Karpas-422 (cell line): Measurements from ENCODE around the gene CTSW. TPM values are rescaled to one million over a fixed set of nuclear protein-coding genes. Genes with fewer than 3 reads are reported as not detected.

Experiments used
- DNase-seq: peaks from one replicate; pipeline ENCODE4 v3.0.0-alpha.2; 2015
- H2AFZ ChIP-seq: fragments of 200-600 bp; sonication (generic); 2 replicates; pipeline ENCODE4 v1.6.1; 2014; ENCODE audit warnings: antibody characterized with exemption, low read length, mixed read lengths
- H3K27ac ChIP-seq: fragments of 200-600 bp; sonication (generic); 2 replicates; pipeline ENCODE4 v1.5.1; 2014; ENCODE audit warnings: mild to moderate bottlenecking, low read length, moderate library complexity
- H3K27me3 ChIP-seq: fragments of 200-600 bp; sonication (generic); 2 replicates; pipeline ENCODE4 v1.6.1; 2014; ENCODE audit warnings: low read length, mixed read lengths
- H3K36me3 ChIP-seq: fragments of 200-600 bp; sonication (generic); 2 replicates; pipeline ENCODE4 v1.6.1; 2014; ENCODE audit warnings: low read length, mixed read lengths; ENCODE audit not compliant: insufficient read depth
- H3K4me1 ChIP-seq: fragments of 200-600 bp; sonication (generic); 2 replicates; pipeline ENCODE4 v1.6.1; 2014; ENCODE audit warnings: mild to moderate bottlenecking, low read length, mixed read lengths
- H3K4me2 ChIP-seq: fragments of 200-600 bp; sonication (generic); 2 replicates; pipeline ENCODE4 v1.6.1; 2014; ENCODE audit warnings: low read length, low read depth, mild to moderate bottlenecking; ENCODE audit not compliant: poor library complexity, severe bottlenecking
- H3K4me3 ChIP-seq: fragments of 200-600 bp; sonication (generic); 2 replicates; pipeline ENCODE4 v1.5.1; 2014; ENCODE audit warnings: mild to moderate bottlenecking, antibody characterized with exemption, low read length, mixed read lengths
- H3K79me2 ChIP-seq: fragments of 200-600 bp; sonication (generic); 2 replicates; pipeline ENCODE4 v1.6.1; 2014; ENCODE audit warnings: mild to moderate bottlenecking, low read length, mixed read lengths
- H3K9ac ChIP-seq: fragments of 200-600 bp; sonication (generic); 2 replicates; pipeline ENCODE4 v1.6.0; 2014; ENCODE audit warnings: low read length
- H3K9me2 ChIP-seq: fragments of 200-600 bp; sonication (generic), shearing (Covaris generic); replicated peaks from 2 replicates; pipeline ENCODE4 v1.6.0; 2014; ENCODE audit warnings: mild to moderate bottlenecking, low read length, moderate library complexity; ENCODE audit not compliant: insufficient read depth
- H3K9me3 ChIP-seq: fragments of 300-700, 200-600 bp; sonication (generic); 2 replicates; pipeline ENCODE4 v1.6.1; 2014; ENCODE audit warnings: low read length, mixed read lengths
- H4K20me1 ChIP-seq: fragments of 200-600 bp; sonication (generic); 2 replicates; pipeline ENCODE4 v1.6.1; 2014; ENCODE audit warnings: mild to moderate bottlenecking, antibody characterized with exemption, low read length, low read depth; ENCODE audit not compliant: insufficient read depth
- total RNA-seq: library from RNA; depleted of rRNA; stranded (reverse); fragments of >200 nt; shearing (Covaris generic); gene quantifications from 2 replicates; pipeline ENCODE4 v1.2.3, GENCODE V29; 2014; ENCODE audit warnings: low replicate concordance

Gene CTSW
- total RNA-seq, 1 experiment from 2014 or later = not detected

- H3K9me2 ChIP-seq = no peaks in the 10 kb centered on the region
- no peaks in the 10 kb centered on the region for H3K9me3 ChIP-seq
- H3K79me2 ChIP-seq = peaks cover 40% of the 10 kb centered on the region
- peaks cover 34% of the 10 kb centered on the region for H3K4me1 ChIP-seq
- H3K9ac ChIP-seq = peak overlapping the region; percentile 81
- H3K4me3 ChIP-seq = peak overlapping the region; percentile 75
- peak overlapping the region; percentile 88 for H3K4me2 ChIP-seq
- H2AFZ ChIP-seq = no peak overlapping the region
- DNase-seq = no peak
- H3K27ac ChIP-seq = peak overlapping the region; percentile 92
- H3K27me3 ChIP-seq = no peaks in the 10 kb centered on the region
- peaks cover 47% of the 10 kb centered on the region for H3K36me3 ChIP-seq
- peaks cover 38% of the 10 kb centered on the region for H4K20me1 ChIP-seq
These were observed 21.0 kb upstream of the CTSW start for GRCh38 chr11:65858681-65859087.

GRCh38 chr11:65859095-65859811, 20.4 kb upstream of the CTSW start:
- H3K9me2 ChIP-seq = no peaks in the 10 kb centered on the region
- H3K36me3 ChIP-seq = peaks cover 45% of the 10 kb centered on the region
- no peaks in the 10 kb centered on the region for H3K27me3 ChIP-seq
- H2AFZ ChIP-seq = no peak overlapping the region
- peak; percentile 100 for DNase-seq
- peaks cover 33% of the 10 kb centered on the region for H4K20me1 ChIP-seq
- peaks cover 34% of the 10 kb centered on the region for H3K4me1 ChIP-seq
- no peaks in the 10 kb centered on the region for H3K9me3 ChIP-seq
- peaks cover 40% of the 10 kb centered on the region for H3K79me2 ChIP-seq
- peak overlapping the region; percentile 87 for H3K9ac ChIP-seq
- H3K27ac ChIP-seq = peak overlapping the region; percentile 92
- peak overlapping the region; percentile 91 for H3K4me3 ChIP-seq
- peak overlapping the region; percentile 88 for H3K4me2 ChIP-seq

GRCh38 chr11:65859812-65860277, 19.8 kb upstream of the CTSW start:
- Histone ChIP-seq H3K27ac (peak overlapping the region; percentile 90), H3K9ac (peak overlapping the region; percentile 87), H4K20me1 (peaks cover 27% of the 10 kb centered on the region), H3K79me2 (peaks cover 40% of the 10 kb centered on the region), H3K27me3 (no peaks in the 10 kb centered on the region), H3K4me1 (peaks cover 34% of the 10 kb centered on the region), H3K9me3 (no peaks in the 10 kb centered on the region), H3K4me3 (peak overlapping the region; percentile 91), H3K4me2 (peak overlapping the region; percentile 88), H3K9me2 (no peaks in the 10 kb centered on the region), H2AFZ (no peak overlapping the region), H3K36me3 (peaks cover 40% of the 10 kb centered on the region)
- DNase-seq = no peak

DNA sequence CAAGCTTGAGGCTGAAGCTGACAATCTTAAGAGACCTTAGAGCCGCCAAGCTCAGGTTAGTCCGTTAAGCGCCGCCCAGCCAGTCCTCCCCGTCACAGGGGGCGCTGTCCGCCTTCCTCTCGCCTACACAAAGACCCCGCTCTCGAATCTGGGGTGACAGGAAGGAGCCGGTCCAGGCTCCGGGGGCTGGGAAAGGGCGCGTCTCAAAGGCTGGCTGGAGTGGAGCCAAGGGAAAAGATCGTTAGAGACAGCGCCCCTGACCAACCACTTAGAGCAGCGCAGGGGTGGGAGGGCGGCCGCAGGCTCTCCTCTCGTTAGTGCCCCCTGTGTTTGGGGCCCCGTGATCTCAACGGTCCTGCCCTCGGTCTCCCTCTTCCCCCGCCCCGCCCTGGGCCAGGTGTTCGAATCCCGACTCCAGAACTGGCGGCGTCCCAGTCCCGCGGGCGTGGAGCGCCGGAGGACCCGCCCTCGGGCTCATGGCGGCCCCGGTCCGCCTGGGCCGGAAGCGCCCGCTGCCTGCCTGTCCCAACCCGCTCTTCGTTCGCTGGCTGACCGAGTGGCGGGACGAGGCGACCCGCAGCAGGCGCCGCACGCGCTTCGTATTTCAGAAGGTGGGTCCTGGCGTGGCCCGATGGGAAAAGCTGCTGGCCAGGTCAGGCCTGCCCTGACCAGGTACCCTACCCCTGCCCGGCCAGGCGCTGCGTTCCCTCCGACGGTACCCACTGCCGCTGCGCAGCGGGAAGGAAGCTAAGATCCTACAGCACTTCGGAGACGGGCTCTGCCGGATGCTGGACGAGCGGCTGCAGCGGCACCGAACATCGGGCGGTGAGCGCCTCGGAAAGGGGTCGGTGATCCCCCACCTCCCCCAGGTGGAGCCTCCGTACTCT, 19.1 kb upstream of the CTSW start, which contains the start of gene MUS81:
Gene MUS81 (plus strand): TSS at position 156 of the 887 bp plus-strand sequence. CDS start 321 bp downstream, at position 477.
- DNase-seq = peak; percentile 99
- H3K9me3 ChIP-seq = no peaks in the 10 kb centered on the region
- peaks cover 34% of the 10 kb centered on the region for H3K4me1 ChIP-seq
- peaks cover 33% of the 10 kb centered on the region for H3K36me3 ChIP-seq
- H3K4me3 ChIP-seq = peak within 1 kb of the TSS; percentile 91
- H4K20me1 ChIP-seq = peaks cover 21% of the 10 kb centered on the region
- 0 out of 2 replicates have a peak within 1 kb of the TSS, but pooled peaks have one; percentile 29 for H2AFZ ChIP-seq
- no peaks in the 10 kb centered on the region for H3K27me3 ChIP-seq
- H3K79me2 ChIP-seq = peaks cover 38% of the 10 kb centered on the region
- no peaks in the 10 kb centered on the region for H3K9me2 ChIP-seq
- H3K27ac ChIP-seq = peak within 1 kb of the TSS; percentile 92
- H3K4me2 ChIP-seq = peak within 1 kb of the TSS; percentile 88
- peak within 1 kb of the TSS; percentile 87 for H3K9ac ChIP-seq

GRCh38 chr11:65861165-65861505, 18.5 kb upstream of the CTSW start:
- peak overlapping the region; percentile 87 for H3K9ac ChIP-seq
- H3K79me2 ChIP-seq = peaks cover 32% of the 10 kb centered on the region
- no peaks in the 10 kb centered on the region for H3K9me2 ChIP-seq
- peaks cover 27% of the 10 kb centered on the region for H3K36me3 ChIP-seq
- H3K4me2 ChIP-seq = peak overlapping the region; percentile 88
- H3K9me3 ChIP-seq = no peaks in the 10 kb centered on the region
- H3K4me1 ChIP-seq = peaks cover 32% of the 10 kb centered on the region
- H3K27ac ChIP-seq = peak overlapping the region; percentile 90
- no peak for DNase-seq
- peaks cover 14% of the 10 kb centered on the region for H4K20me1 ChIP-seq
- peak overlapping the region; percentile 91 for H3K4me3 ChIP-seq
- 0 out of 2 replicates have a peak overlapping the region, but pooled peaks have one; percentile 29 for H2AFZ ChIP-seq
- H3K27me3 ChIP-seq = no peaks in the 10 kb centered on the region

DNA sequence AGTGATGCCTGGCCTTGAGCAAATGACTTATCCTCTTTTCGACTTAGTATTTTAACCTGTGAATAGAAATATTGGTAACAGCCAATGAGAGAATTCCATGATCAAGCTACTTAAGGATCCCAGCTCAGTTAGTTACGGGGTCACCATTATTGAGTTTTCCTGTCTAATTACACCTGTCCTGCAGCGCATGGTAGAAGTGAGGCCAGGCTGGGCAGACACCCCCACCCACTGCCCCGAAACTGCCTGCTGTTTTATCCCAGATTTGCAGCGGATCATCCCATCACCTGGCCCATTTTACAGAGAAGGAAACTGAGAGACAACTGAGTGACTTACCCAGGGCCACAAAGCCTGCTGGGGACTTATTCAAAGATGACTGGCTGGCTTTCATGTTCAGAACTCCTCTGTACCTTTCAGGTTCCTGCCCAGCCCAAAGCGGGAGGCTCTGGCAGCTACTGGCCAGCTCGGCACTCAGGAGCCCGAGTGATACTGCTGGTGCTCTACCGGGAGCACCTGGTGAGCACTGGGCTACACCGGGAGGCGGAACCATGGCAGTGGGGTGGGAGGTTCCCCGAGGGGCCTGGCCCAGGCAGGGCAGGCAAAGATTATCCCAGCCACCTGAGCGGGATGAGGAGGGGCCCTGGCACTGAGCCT, 18.0 kb upstream of the CTSW start:
- H3K4me3 ChIP-seq = peak overlapping the region; percentile 91
- peak overlapping the region; percentile 88 for H3K4me2 ChIP-seq
- peak overlapping the region; percentile 90; the same call in 1 of the 2 replicates for H3K27ac ChIP-seq
- H4K20me1 ChIP-seq = peaks cover 9% of the 10 kb centered on the region
- H3K9me3 ChIP-seq = no peaks in the 10 kb centered on the region
- H3K79me2 ChIP-seq = peaks cover 27% of the 10 kb centered on the region
- no peaks in the 10 kb centered on the region for H3K27me3 ChIP-seq
- peak overlapping the region; percentile 87 for H3K9ac ChIP-seq
- H2AFZ ChIP-seq = no peak overlapping the region
- H3K36me3 ChIP-seq = peaks cover 22% of the 10 kb centered on the region
- no peak for DNase-seq
- no peaks in the 10 kb centered on the region for H3K9me2 ChIP-seq
- H3K4me1 ChIP-seq = peaks cover 27% of the 10 kb centered on the region

DNA sequence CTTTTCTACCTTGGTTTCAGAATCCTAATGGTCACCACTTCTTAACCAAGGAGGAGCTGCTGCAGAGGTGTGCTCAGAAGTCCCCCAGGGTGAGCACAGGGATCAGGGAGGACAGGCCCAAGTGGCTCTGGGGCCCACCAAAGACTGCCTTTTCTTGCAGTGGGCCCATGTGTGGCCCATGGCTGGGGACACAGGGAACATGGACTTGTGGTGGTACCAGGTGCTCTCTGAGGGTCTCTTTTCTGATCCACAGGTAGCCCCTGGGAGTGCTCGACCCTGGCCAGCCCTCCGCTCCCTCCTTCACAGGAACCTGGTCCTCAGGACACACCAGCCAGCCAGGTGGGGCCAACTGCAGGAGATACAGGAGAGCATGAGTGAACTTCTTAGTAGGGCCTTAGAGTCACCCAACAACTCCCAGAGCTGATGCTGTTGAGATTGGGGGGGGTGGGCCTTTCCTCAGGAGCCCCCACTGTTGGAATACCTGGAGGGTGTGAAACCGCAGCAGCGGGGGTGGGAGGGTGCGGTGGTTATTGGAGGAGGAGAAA, 17.4 kb upstream of the CTSW start:
- peak overlapping the region; percentile 91; the same call in 1 of the 2 replicates for H3K4me3 ChIP-seq
- peaks cover 20% of the 10 kb centered on the region for H3K36me3 ChIP-seq
- peaks cover 27% of the 10 kb centered on the region for H3K4me1 ChIP-seq
- H2AFZ ChIP-seq = no peak overlapping the region
- peak overlapping the region; percentile 87 for H3K9ac ChIP-seq
- H3K79me2 ChIP-seq = peaks cover 21% of the 10 kb centered on the region
- no peaks in the 10 kb centered on the region for H3K9me3 ChIP-seq
- H3K27ac ChIP-seq = no peak overlapping the region
- peaks cover 9% of the 10 kb centered on the region; the same call in 1 of the 2 replicates for H4K20me1 ChIP-seq
- DNase-seq = no peak
- peak overlapping the region; percentile 88 for H3K4me2 ChIP-seq
- H3K9me2 ChIP-seq = no peaks in the 10 kb centered on the region
- H3K27me3 ChIP-seq = no peaks in the 10 kb centered on the region
